ENCODE results near the gene ANKLE1. TPM values are rescaled to one million over a fixed set of nuclear protein-coding genes. Genes with fewer than 3 reads are reported as not detected.

The ANKLE1 gene
- total RNA-seq, 1 donor from 2014 or later: 2.3 TPM

DNA sequence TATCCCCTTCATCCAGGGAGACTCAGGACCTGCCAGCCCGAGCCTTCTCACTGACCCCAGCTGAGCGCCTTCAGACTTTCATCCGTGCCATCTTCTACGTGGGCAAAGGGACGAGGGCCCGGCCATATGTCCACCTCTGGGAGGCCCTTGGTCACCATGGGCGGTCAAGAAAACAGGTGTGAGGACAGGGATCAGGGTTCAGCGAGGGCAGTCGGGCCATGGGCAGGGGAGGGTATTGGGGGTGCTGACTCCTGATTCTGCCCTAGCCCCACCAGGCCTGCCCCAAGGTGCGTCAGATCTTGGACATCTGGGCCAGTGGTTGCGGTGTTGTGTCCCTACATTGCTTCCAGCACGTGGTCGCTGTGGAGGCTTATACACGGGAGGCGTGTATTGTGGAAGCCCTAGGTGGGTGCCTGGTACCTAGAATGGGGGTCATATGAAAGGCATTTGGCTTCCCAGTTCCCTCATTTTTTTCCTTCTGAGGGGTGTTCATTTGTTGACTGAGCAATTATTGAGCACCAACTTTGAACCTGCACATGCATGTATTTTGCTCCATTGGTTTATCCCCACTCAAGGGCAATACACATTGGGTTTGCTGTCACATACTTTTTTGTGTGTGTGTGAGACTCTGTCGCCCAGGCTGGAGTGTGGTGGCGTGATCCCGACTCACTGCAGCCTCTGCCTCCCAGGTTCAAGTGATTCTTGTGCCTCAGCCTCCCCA, 3.9 kb downstream of the ANKLE1 start:
- H3K4me1 Mint-ChIP-seq (ENCODE audit: unreplicated experiment): peaks cover 3% of the 10 kb centered on the region
- H3K27me3 Mint-ChIP-seq (ENCODE audit: unreplicated experiment): peaks cover 5% of the 10 kb centered on the region
- TF ChIP-seq, protein P1, sequence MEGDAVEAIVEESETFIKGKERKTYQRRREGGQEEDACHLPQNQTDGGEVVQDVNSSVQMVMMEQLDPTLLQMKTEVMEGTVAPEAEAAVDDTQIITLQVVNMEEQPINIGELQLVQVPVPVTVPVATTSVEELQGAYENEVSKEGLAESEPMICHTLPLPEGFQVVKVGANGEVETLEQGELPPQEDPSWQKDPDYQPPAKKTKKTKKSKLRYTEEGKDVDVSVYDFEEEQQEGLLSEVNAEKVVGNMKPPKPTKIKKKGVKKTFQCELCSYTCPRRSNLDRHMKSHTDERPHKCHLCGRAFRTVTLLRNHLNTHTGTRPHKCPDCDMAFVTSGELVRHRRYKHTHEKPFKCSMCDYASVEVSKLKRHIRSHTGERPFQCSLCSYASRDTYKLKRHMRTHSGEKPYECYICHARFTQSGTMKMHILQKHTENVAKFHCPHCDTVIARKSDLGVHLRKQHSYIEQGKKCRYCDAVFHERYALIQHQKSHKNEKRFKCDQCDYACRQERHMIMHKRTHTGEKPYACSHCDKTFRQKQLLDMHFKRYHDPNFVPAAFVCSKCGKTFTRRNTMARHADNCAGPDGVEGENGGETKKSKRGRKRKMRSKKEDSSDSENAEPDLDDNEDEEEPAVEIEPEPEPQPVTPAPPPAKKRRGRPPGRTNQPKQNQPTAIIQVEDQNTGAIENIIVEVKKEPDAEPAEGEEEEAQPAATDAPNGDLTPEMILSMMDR (IDR thresholded peaks at IDR 0.05; ENCODE audit: unreplicated experiment): no peak
- DNase-seq (ENCODE audit: low spot score): no peak
- H3K4me3 Mint-ChIP-seq (ENCODE audit: unreplicated experiment): no peak overlapping the region
- no peak overlapping the region for H3K27ac Mint-ChIP-seq (ENCODE audit: unreplicated experiment)
- no peaks in the 10 kb centered on the region for H3K9me3 Mint-ChIP-seq (ENCODE audit: unreplicated experiment)
- no peaks in the 10 kb centered on the region for H3K36me3 Mint-ChIP-seq (ENCODE audit: low read depth, unreplicated experiment)

DNA sequence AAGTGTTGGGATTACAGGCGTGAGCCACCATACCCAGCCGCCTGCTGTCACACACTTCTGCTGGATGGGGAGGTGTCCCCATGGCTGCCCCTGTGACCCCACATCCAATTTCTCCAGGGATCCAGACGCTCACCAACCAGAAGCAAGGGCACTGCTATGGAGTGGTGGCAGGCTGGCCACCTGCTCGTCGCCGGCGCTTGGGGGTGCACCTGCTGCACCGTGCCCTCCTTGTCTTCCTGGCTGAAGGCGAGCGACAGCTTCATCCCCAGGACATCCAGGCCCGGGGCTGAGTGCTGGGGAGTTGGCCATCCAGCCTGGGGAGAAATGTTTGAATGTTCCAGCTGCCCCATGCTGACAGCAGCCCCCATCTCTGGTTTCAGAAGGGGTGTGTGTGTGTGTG, 4.6 kb downstream of the ANKLE1 start:
- no peak for DNase-seq (ENCODE audit: low spot score)
- H3K27me3 Mint-ChIP-seq (ENCODE audit: unreplicated experiment): peaks cover 5% of the 10 kb centered on the region
- no peak overlapping the region for H3K27ac Mint-ChIP-seq (ENCODE audit: unreplicated experiment)
- H3K4me1 Mint-ChIP-seq (ENCODE audit: unreplicated experiment): peaks cover 3% of the 10 kb centered on the region
- TF ChIP-seq, protein P1 (IDR thresholded peaks at IDR 0.05; ENCODE audit: unreplicated experiment): no peak
- H3K4me3 Mint-ChIP-seq (ENCODE audit: unreplicated experiment): no peak overlapping the region
- H3K36me3 Mint-ChIP-seq (ENCODE audit: low read depth, unreplicated experiment): no peaks in the 10 kb centered on the region
- no peaks in the 10 kb centered on the region for H3K9me3 Mint-ChIP-seq (ENCODE audit: unreplicated experiment)

DNA sequence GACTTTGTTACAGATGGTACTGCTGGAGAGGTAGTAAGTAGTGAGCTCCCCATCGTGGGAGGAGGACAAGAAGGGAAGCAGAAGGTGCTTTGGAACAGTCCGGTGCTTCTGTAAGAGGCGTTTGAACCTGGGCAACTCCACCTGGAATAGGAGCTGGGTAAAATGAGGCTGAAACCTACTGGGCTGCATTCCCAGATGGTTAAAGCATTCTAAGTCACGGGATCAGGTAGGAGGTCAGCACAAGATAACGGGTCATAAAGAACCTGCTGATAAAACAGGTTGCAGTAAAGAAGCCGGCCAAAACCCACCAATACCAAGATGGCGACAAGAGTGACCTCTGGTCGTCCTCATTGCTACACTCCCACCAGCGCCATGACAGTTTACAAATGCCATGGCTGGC, 5.1 kb downstream of the ANKLE1 start:
- TF ChIP-seq, protein P1 (IDR thresholded peaks at IDR 0.05; ENCODE audit: unreplicated experiment): no peak
- Mint-ChIP-seq H3K27me3 (ENCODE audit: unreplicated experiment) (peaks cover 5% of the 10 kb centered on the region), H3K27ac (ENCODE audit: unreplicated experiment) (no peak overlapping the region), H3K4me1 (ENCODE audit: unreplicated experiment) (peaks cover 3% of the 10 kb centered on the region), H3K36me3 (ENCODE audit: low read depth, unreplicated experiment) (no peaks in the 10 kb centered on the region), H3K9me3 (ENCODE audit: unreplicated experiment) (no peaks in the 10 kb centered on the region), H3K4me3 (ENCODE audit: unreplicated experiment) (no peak overlapping the region)
- DNase-seq (ENCODE audit: low spot score): no peak

DNA sequence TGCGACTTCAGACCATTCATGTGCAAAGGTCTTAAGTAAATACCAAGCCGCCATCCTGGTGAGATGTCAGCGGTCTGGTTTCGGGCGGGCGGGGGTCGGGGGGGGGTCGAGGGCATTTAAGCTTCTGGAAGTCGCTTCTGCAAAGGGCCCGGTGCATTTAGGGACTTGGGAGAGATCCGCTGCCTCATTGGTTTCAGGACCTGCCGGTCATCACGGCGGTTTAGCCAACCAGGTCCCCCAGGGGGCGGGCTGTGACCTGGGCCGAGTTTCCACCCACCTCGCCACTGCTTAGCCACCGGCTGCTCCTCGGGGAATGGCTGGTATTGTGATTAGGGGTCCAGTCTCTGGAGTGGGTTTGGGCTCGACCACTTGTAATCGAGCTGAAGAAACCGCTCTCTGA, 7.8 kb downstream of the ANKLE1 start:
- H3K4me1 Mint-ChIP-seq (ENCODE audit: unreplicated experiment): no peaks in the 10 kb centered on the region
- no peaks in the 10 kb centered on the region for H3K36me3 Mint-ChIP-seq (ENCODE audit: low read depth, unreplicated experiment)
- no peak overlapping the region for H3K27ac Mint-ChIP-seq (ENCODE audit: unreplicated experiment)
- no peaks in the 10 kb centered on the region for H3K9me3 Mint-ChIP-seq (ENCODE audit: unreplicated experiment)
- H3K27me3 Mint-ChIP-seq (ENCODE audit: unreplicated experiment): no peaks in the 10 kb centered on the region
- TF ChIP-seq, protein P1 (IDR thresholded peaks at IDR 0.05; ENCODE audit: unreplicated experiment): peak; percentile 32
- H3K4me3 Mint-ChIP-seq (ENCODE audit: unreplicated experiment): no peak overlapping the region
- peak; percentile 83 for DNase-seq (ENCODE audit: low spot score)

DNA sequence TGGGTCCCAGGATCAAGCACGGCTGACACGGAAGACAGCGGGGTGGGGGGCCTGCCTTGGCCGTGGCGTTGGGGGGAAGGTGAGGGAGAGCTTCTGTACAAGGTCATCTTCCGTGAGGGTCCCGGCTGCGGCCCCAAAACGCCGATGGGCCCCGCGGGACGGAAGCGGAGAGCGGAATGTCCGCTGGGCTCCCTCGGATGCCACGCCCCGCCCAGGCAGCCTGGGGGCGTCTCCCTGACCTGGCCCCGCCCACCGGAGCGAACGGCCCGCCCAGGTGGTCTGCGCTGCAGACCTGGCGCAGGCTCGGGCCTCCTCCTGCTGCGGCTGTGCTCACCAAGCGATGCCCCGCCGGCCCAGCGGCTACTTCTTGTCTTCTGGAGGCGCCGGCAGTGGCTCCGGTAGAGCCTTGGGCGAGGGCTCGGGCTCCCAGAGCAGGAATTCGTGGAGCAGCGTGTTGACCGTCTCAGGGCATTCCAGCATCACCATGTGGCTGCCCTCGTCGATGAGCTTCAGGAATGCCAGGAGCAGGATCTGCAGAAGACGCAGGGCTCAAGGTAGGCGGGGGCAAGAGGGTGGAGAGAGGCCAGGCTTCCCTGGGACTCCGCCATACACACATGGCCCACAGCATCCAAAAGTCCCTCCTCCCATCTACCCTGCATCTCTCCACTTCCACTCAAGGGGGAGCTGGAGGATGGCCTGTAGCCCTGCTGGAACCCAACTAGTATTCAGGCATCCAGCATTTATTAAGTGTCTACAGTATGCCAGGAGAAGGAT, 10.8 kb downstream of the ANKLE1 start:
- H3K27me3 Mint-ChIP-seq (ENCODE audit: unreplicated experiment): peaks cover 3% of the 10 kb centered on the region
- TF ChIP-seq, protein P1 (IDR thresholded peaks at IDR 0.05; ENCODE audit: unreplicated experiment): no peak
- peak; percentile 88 for DNase-seq (ENCODE audit: low spot score)
- H3K36me3 Mint-ChIP-seq (ENCODE audit: low read depth, unreplicated experiment): no peaks in the 10 kb centered on the region
- no peak overlapping the region for H3K27ac Mint-ChIP-seq (ENCODE audit: unreplicated experiment)
- H3K4me1 Mint-ChIP-seq (ENCODE audit: unreplicated experiment): no peaks in the 10 kb centered on the region
- H3K4me3 Mint-ChIP-seq (ENCODE audit: unreplicated experiment): peak overlapping the region; percentile 80
- no peaks in the 10 kb centered on the region for H3K9me3 Mint-ChIP-seq (ENCODE audit: unreplicated experiment)
